Keratinocyte (primary cell): ENCODE results near the gene CDC14A. TPM values are rescaled to one million over a fixed set of nuclear protein-coding genes. Genes with fewer than 3 reads are reported as not detected.

Source experiments
- DNase-seq: peaks from one replicate; pipeline ENCODE4 v3.0.0-alpha.2; 2011; ENCODE audit warnings: low read depth, missing footprints, low spot score
- FAIRE-seq: peaks from 2 replicates; lab custom pipeline; 2011; peaks lifted over from hg19 to GRCh38; lab: Jason Lieb, UNC
- H2AFZ ChIP-seq: 2 replicates; pipeline ENCODE4 v1.6.0; 2012; ENCODE audit warnings: low read length, control low read depth, inconsistent platforms; ENCODE audit not compliant: control insufficient read depth
- H3K27ac ChIP-seq: 2 replicates; pipeline ENCODE4 v1.5.1; 2011; ENCODE audit warnings: low read length; ENCODE audit not compliant: control insufficient read depth, insufficient read depth
- H3K27me3 ChIP-seq: 3 replicates; pipeline ENCODE4 v1.6.0; 2011; ENCODE audit warnings: low read length; ENCODE audit not compliant: control insufficient read depth, insufficient read depth; ENCODE audit errors: extremely low read depth
- H3K36me3 ChIP-seq, 2 experiments: 2 replicates in 1 of 2; 3 replicates in 1 of 2; pipeline ENCODE4 v1.5.1; 2011; ENCODE audit warnings: low read length in 2 of 2, mild to moderate bottlenecking in 1 of 2; ENCODE audit not compliant: control insufficient read depth in 2 of 2, insufficient read depth in 2 of 2; ENCODE audit errors: extremely low read depth in 1 of 2
- H3K4me1 ChIP-seq: 3 replicates; pipeline ENCODE4 v1.5.1; 2011; ENCODE audit warnings: low read length; ENCODE audit not compliant: control insufficient read depth, insufficient read depth; ENCODE audit errors: extremely low read depth
- H3K4me2 ChIP-seq: 3 replicates; pipeline ENCODE4 v1.6.0; 2011; ENCODE audit warnings: low read depth, low read length; ENCODE audit not compliant: control insufficient read depth, insufficient read depth; ENCODE audit errors: extremely low read depth
- H3K4me3 ChIP-seq, 3 experiments: fragments of 200-600 bp in 1 of 3; sonication (generic) in 1 of 3; 2 replicates in 2 of 3; 3 replicates in 1 of 3; pipeline ENCODE4 v1.5.1; 2011 to 2016; ENCODE audit warnings: low read length in 3 of 3, mild to moderate bottlenecking in 3 of 3, control low read depth in 2 of 3, inconsistent platforms in 1 of 3, low read depth in 1 of 3, mixed read lengths in 1 of 3, mixed run types in 1 of 3, moderate library complexity in 1 of 3; ENCODE audit not compliant: control insufficient read depth in 2 of 3, insufficient read depth in 2 of 3; ENCODE audit errors: extremely low read depth in 1 of 3
- H3K79me2 ChIP-seq: 2 replicates; pipeline ENCODE4 v1.6.0; 2012; ENCODE audit warnings: low read length; ENCODE audit not compliant: control insufficient read depth, insufficient read depth
- H3K9ac ChIP-seq: 3 replicates; pipeline ENCODE4 v1.6.0; 2011; ENCODE audit warnings: low read length; ENCODE audit not compliant: control insufficient read depth, insufficient read depth; ENCODE audit errors: extremely low read depth
- H3K9me1 ChIP-seq: 3 replicates; pipeline ENCODE4 v1.6.0; 2011; ENCODE audit warnings: low read length; ENCODE audit not compliant: control insufficient read depth, insufficient read depth; ENCODE audit errors: extremely low read depth
- H3K9me3 ChIP-seq: 2 replicates; pipeline ENCODE4 v1.5.1; 2012; ENCODE audit warnings: low read depth, low read length; ENCODE audit not compliant: control insufficient read depth
- H4K20me1 ChIP-seq: 3 replicates; pipeline ENCODE4 v1.6.0; 2011; ENCODE audit warnings: low read length; ENCODE audit not compliant: control insufficient read depth, insufficient read depth; ENCODE audit errors: extremely low read depth
- CTCF ChIP-seq, 3 experiments: IDR thresholded peaks in 1 of 3; conservative IDR thresholded peaks in 1 of 3; optimal IDR thresholded peaks in 1 of 3; 2 replicates in 2 of 3; 3 replicates in 1 of 3; pipeline versions ENCODE3 to v1.5.1; 2011; ENCODE audit warnings: low read length in 3 of 3, mild to moderate bottlenecking in 3 of 3, moderate library complexity in 2 of 3, control low read depth in 1 of 3, inconsistent platforms in 1 of 3; ENCODE audit not compliant: insufficient read depth in 2 of 3; ENCODE audit errors: extremely low read depth in 1 of 3
- EZH2 ChIP-seq: IDR thresholded peaks from one replicate; pipeline ENCODE4 v1.6.1; 2012; ENCODE audit warnings: inconsistent platforms, mild to moderate bottlenecking, low read length, moderate library complexity
- dilution Hi-C: fragments of 300-500 bp; cut with MboI; formaldehyde crosslinking; loops from one replicate; pipeline ENCODE4 v1.7.0; 2020; ENCODE audit warnings: low sequenced_read_pairs; ENCODE audit not compliant: extremely low pct_ligation_motif_present
- polyA plus RNA-seq, 5 experiments: library from polyadenylated mRNA; depleted of rRNA in 3 of 5; stranded (reverse) in 3 of 5; stranded (forward) in 1 of 5; unstranded in 1 of 5; fragments of >200 nt; gene quantifications; 1 replicate in 1 of 5; 2 replicates in 3 of 5; 3 replicates in 1 of 5; pipeline versions ENCODE4 v1.2.1 to v1.2.3, GENCODE V29; 2011 to 2012; ENCODE audit warnings: missing spikeins in 2 of 5, low read depth in 1 of 5, low replicate concordance in 1 of 5

Gene CDC14A
- polyA plus RNA-seq, 1 donor (not counting 4 experiments of a cell fraction or from before 2014, with no cell fraction given) = 2.2 TPM

GRCh38 chr1:100343897-100344296, 8.4 kb upstream of the CDC14A start:
- H3K4me1 ChIP-seq = no peaks in the 10 kb centered on the region
- no peaks in the 10 kb centered on the region for H3K27me3 ChIP-seq
- H3K9me3 ChIP-seq = no peaks in the 10 kb centered on the region
- TF ChIP-seq EZH2 (no peak), CTCF (optimal IDR thresholded peaks at IDR 0.05 in 1 of 3, IDR thresholded peaks at IDR 0.05 in 1 of 3, conservative IDR thresholded peaks at IDR 0.05 in 1 of 3; ENCODE audit: extremely low read depth in 1 of 3, insufficient read depth in 2 of 3, low read length in 3 of 3) (no peak)
- H3K9me1 ChIP-seq = no peaks in the 10 kb centered on the region
- no peaks in the 10 kb centered on the region for H4K20me1 ChIP-seq
- no peak overlapping the region for H2AFZ ChIP-seq
- H3K36me3 ChIP-seq = no peaks in the 10 kb centered on the region
- H3K4me3 ChIP-seq = no peak overlapping the region
- no peak for DNase-seq
- dilution Hi-C loops = no loop called here
- no peak overlapping the region for H3K27ac ChIP-seq
- no peak overlapping the region for H3K9ac ChIP-seq
- FAIRE-seq = no peak
- H3K4me2 ChIP-seq = no peak overlapping the region
- no peaks in the 10 kb centered on the region for H3K79me2 ChIP-seq

GRCh38 chr1:100344774-100345173, 7.5 kb upstream of the CDC14A start:
- Histone ChIP-seq H4K20me1 (no peaks in the 10 kb centered on the region), H3K4me2 (no peak overlapping the region), H3K27ac (no peak overlapping the region), H3K9ac (no peak overlapping the region), H3K9me1 (no peaks in the 10 kb centered on the region), H2AFZ (no peak overlapping the region), H3K36me3 (no peaks in the 10 kb centered on the region), H3K79me2 (no peaks in the 10 kb centered on the region), H3K4me1 (no peaks in the 10 kb centered on the region), H3K9me3 (no peaks in the 10 kb centered on the region), H3K4me3 (no peak overlapping the region), H3K27me3 (no peaks in the 10 kb centered on the region)
- FAIRE-seq (no peak), DNase-seq (no peak)
- dilution Hi-C loops = no loop called here
- TF ChIP-seq CTCF (optimal IDR thresholded peaks at IDR 0.05 in 1 of 3, IDR thresholded peaks at IDR 0.05 in 1 of 3, conservative IDR thresholded peaks at IDR 0.05 in 1 of 3; ENCODE audit: extremely low read depth in 1 of 3, insufficient read depth in 2 of 3, low read length in 3 of 3) (no peak), EZH2 (no peak)
